Loucy (cell line): ENCODE measurements around the gene ARF1.

Source experiments
- H2AFZ ChIP-seq: fragments of 200-600 bp; sonication (generic); 2 replicates; pipeline ENCODE4 v1.6.0; 2016; ENCODE audit warnings: antibody characterized with exemption, mild to moderate bottlenecking, low read length, moderate library complexity
- H3F3A ChIP-seq: fragments of 200-600 bp; 2 replicates; pipeline ENCODE4 v1.6.0; 2016; ENCODE audit warnings: antibody characterized with exemption, low read depth, mild to moderate bottlenecking
- H3K27me3 ChIP-seq: fragments of 200-600 bp; sonication (generic); 2 replicates; pipeline ENCODE4 v1.6.1; 2014; ENCODE audit warnings: low read length, mild to moderate bottlenecking; ENCODE audit not compliant: insufficient read depth, poor library complexity, severe bottlenecking
- H3K36me3 ChIP-seq: fragments of 200-600 bp; sonication (generic); 2 replicates; pipeline ENCODE4 v1.6.1; 2016; ENCODE audit warnings: low read length; ENCODE audit not compliant: insufficient read depth
- H3K4me1 ChIP-seq: fragments of 200-600 bp; sonication (generic); 2 replicates; pipeline ENCODE4 v1.5.1; 2014; ENCODE audit warnings: low read length, mild to moderate bottlenecking; ENCODE audit not compliant: insufficient read depth, poor library complexity, severe bottlenecking
- H3K4me2 ChIP-seq: fragments of 200-600 bp; sonication (generic); 2 replicates; pipeline ENCODE4 v1.6.0; 2014; ENCODE audit warnings: antibody characterized with exemption, low read length, low read depth, mild to moderate bottlenecking; ENCODE audit not compliant: poor library complexity, severe bottlenecking
- H3K4me3 ChIP-seq: fragments of 200-600 bp; sonication (generic); 2 replicates; pipeline ENCODE4 v1.5.1; 2014; ENCODE audit warnings: low read length, mild to moderate bottlenecking, mixed read lengths; ENCODE audit not compliant: poor library complexity, severe bottlenecking
- H3K79me2 ChIP-seq: fragments of 200-600 bp; sonication (generic); 2 replicates; pipeline ENCODE4 v1.6.1; 2014; ENCODE audit warnings: low read length; ENCODE audit not compliant: insufficient read depth
- H3K9ac ChIP-seq: fragments of 200-600 bp; sonication (generic); 2 replicates; pipeline ENCODE4 v1.6.0; 2014; ENCODE audit warnings: mild to moderate bottlenecking, low read depth, low read length, moderate library complexity; ENCODE audit not compliant: poor library complexity, severe bottlenecking
- H3K9me2 ChIP-seq: fragments of 200-600 bp; sonication (generic); replicated peaks from 2 replicates; pipeline ENCODE4 v1.6.1; 2016; ENCODE audit warnings: low read depth, low read length, mixed read lengths
- H3K9me3 ChIP-seq: fragments of 200-600 bp; sonication (generic); 2 replicates; pipeline ENCODE4 v1.6.1; 2014; ENCODE audit warnings: mild to moderate bottlenecking, antibody characterized with exemption, low read length, low read depth; ENCODE audit not compliant: insufficient read depth
- H4K20me1 ChIP-seq: fragments of 200-600 bp; sonication (generic); 2 replicates; pipeline ENCODE4 v1.6.0; 2014; ENCODE audit warnings: antibody characterized with exemption, low read length, mild to moderate bottlenecking; ENCODE audit not compliant: insufficient read depth, poor library complexity, severe bottlenecking
- EZH2phosphoT487 ChIP-seq: fragments of 200-600 bp; IDR thresholded peaks from 2 replicates; pipeline ENCODE4 v1.6.1; 2018; ENCODE audit warnings: antibody characterized with exemption, mild to moderate bottlenecking, moderate library complexity, borderline replicate concordance
- TF ChIP-seq, protein P1 (sequence below): fragments of 200-600 bp; sonication (generic); conservative IDR thresholded peaks from 2 replicates; pipeline ENCODE4 v1.5.1; 2014; ENCODE audit warnings: mild to moderate bottlenecking, antibody characterized with exemption, low read length

The ARF1 gene

DNA sequence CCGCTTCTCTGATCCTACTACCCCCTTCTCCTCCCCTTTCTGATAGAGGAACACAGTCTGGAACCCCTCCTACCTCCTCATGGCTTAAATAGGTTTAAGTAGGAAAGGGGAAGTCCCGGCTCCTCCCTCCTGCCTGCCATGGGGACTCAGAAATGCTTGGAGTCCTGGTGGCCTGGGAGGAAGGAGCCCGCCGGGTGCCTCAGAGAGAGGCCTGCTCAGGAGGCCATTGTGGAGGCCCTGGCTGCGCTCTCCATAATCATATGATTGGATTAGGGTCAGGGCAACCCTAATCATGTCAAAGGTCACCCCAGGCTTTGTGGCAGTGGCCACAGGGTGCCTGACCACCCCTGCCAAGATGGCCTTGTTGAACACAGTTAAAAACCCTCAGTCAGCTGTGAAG, 46.7 kb upstream of the ARF1 start:
- H3K79me2 ChIP-seq, result no peaks in the 10 kb centered on the region
- no peak for TF ChIP-seq EZH2phosphoT487
- TF ChIP-seq, protein P1, sequence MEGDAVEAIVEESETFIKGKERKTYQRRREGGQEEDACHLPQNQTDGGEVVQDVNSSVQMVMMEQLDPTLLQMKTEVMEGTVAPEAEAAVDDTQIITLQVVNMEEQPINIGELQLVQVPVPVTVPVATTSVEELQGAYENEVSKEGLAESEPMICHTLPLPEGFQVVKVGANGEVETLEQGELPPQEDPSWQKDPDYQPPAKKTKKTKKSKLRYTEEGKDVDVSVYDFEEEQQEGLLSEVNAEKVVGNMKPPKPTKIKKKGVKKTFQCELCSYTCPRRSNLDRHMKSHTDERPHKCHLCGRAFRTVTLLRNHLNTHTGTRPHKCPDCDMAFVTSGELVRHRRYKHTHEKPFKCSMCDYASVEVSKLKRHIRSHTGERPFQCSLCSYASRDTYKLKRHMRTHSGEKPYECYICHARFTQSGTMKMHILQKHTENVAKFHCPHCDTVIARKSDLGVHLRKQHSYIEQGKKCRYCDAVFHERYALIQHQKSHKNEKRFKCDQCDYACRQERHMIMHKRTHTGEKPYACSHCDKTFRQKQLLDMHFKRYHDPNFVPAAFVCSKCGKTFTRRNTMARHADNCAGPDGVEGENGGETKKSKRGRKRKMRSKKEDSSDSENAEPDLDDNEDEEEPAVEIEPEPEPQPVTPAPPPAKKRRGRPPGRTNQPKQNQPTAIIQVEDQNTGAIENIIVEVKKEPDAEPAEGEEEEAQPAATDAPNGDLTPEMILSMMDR, result no peak
- H4K20me1 ChIP-seq, result no peaks in the 10 kb centered on the region
- H3K4me2 ChIP-seq, result no peak overlapping the region
- H3K4me1 ChIP-seq, result no peaks in the 10 kb centered on the region
- no peaks in the 10 kb centered on the region for H3F3A ChIP-seq
- no peak overlapping the region for H3K9ac ChIP-seq
- H3K9me3 ChIP-seq, result peaks cover 5% of the 10 kb centered on the region; the same call in 1 of the 2 replicates
- H3K9me2 ChIP-seq, result no peaks in the 10 kb centered on the region
- no peak overlapping the region for H2AFZ ChIP-seq
- H3K36me3 ChIP-seq, result no peaks in the 10 kb centered on the region
- H3K4me3 ChIP-seq, result no peak overlapping the region
- no peaks in the 10 kb centered on the region for H3K27me3 ChIP-seq

DNA sequence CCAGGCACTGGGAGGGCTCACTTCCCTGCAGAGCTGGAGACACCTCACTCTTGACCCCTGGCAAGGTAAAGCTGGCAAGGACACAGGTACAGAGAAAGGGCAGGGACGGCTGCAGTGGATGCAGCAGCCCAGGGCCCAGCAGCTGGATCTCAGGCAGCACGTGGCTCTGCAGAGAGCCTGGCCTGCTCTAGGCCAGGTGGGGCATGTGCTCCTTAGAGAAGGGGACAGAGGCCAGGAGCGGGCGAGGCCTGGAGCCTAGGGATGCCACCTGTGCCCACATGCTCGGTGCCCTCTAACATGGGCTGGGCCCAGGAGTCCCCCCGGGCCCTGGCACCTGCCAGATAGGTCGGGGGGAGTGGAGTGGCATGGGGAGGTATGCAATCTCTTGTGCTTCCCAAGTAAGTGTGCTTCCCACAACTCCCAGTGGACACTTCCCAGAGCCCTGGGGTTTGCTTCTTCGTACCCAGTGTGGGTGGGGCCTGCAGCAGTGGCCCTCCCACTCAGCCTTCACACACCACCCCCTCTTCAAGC, 45.7 kb upstream of the ARF1 start:
- Histone ChIP-seq H3K4me2 (no peak overlapping the region), H3K27me3 (no peaks in the 10 kb centered on the region)

DNA sequence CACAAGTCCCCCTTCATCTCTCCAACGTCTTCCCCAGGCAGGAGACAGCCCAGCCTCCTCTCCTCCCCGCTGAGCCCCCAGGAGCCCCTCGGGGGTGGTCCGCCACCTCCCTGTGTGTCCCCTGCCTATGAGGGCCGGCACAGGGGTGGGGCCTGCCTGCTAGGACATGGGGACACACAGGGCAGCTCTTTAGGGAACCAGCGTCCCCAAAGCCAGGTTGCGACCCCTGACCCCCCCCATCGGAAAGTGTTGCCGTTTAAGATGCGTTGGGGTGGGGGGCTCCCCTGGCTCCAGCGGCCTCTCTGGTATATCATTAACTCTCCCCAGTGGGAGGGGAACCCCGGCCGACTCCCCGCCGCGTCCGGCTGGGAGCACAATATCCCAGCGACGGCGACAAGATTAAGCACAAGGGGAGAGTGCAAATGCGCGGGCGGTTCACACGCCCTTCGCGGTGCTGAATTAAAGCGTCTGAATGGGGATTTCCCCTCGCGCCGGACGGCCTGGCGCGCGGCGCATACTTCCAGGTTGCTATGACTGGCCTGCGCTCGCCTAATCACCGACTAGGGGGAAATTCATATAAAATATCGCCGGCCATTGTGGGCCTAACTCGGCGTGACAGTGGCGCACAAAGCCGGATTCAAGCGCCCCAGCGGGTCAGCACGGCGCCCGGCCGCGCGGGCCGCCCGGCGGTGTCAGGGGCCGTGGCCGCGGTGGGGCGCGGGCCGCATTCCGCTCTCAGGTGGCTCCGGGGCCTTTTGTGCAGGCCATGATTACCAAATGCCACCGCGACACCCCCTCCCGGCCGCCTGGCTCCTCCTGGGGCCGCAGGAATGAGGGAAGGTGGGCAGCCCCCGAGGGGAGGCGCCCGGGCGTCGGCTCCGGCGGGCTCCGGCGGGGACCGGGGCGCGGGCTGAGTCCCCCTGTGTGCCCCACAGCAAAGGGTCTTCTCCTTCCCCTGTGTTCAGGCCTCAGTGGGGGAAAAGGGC, 44.8 kb upstream of the ARF1 start:
- Histone ChIP-seq H3K9me3 (peaks cover 8% of the 10 kb centered on the region; the same call in 1 of the 2 replicates), H2AFZ (no peak overlapping the region), H4K20me1 (no peaks in the 10 kb centered on the region), H3K36me3 (no peaks in the 10 kb centered on the region), H3K9me2 (no peaks in the 10 kb centered on the region), H3K9ac (no peak overlapping the region), H3K4me1 (no peaks in the 10 kb centered on the region), H3K27me3 (no peaks in the 10 kb centered on the region), H3K4me2 (no peak overlapping the region), H3F3A (no peaks in the 10 kb centered on the region), H3K79me2 (no peaks in the 10 kb centered on the region), H3K4me3 (no peak overlapping the region)
- TF ChIP-seq, protein P1, result no peak
- no peak for TF ChIP-seq EZH2phosphoT487

More for the DNA sequence above, 45.7 kb upstream of the ARF1 start:
- Histone ChIP-seq H3K79me2 (no peaks in the 10 kb centered on the region), H3K9me3 (peaks cover 5% of the 10 kb centered on the region; the same call in 1 of the 2 replicates), H3K4me1 (no peaks in the 10 kb centered on the region), H3K9ac (no peak overlapping the region), H2AFZ (no peak overlapping the region), H3K4me3 (no peak overlapping the region), H3K36me3 (no peaks in the 10 kb centered on the region), H3F3A (no peaks in the 10 kb centered on the region), H3K9me2 (no peaks in the 10 kb centered on the region), H4K20me1 (no peaks in the 10 kb centered on the region)
- TF ChIP-seq, protein P1, result no peak
- TF ChIP-seq EZH2phosphoT487, result no peak
